NCI-H2029 (cell line): ENCODE results near the gene MSI2.
"Not testable (repeated sequence)": the region's sequence is repeated elsewhere in the genome, so short reads cannot be mapped to it uniquely, and the experiment has no call there.

Source experiments
- DNase-seq: peaks from one replicate; lab custom pipeline; 2025; lab: John Stamatoyannopoulos, UW

MSI2 gene

GRCh38 chr17:57255776-57256681 is at the start of gene MSI2:
MSI2 (plus strand) TSS chr17:57256523; CDS start chr17:57256743, 220 bp downstream.
- peak; percentile 83 for DNase-seq

DNA sequence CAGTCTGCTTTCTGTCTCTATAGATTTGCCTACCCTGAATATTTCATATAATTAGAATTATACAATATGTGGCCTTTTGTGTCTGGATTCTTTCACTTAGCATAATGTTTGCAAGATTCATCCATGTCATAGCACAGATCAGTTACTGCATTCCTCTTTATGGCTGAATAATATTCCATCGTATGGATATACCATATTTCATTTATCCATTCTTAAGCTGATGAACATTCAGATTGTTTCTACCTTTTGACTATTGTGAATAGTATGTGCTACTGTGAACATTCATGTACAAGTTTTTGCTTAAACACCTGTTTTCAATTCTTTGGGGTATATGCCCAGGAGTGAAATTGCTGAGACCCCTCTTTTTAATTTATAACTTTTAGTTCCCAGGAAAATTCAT is 49.4 kb upstream of the MSI2 start:
- DNase-seq = no peak

- no peak for DNase-seq
Observed at GRCh38 chr17:57207396-57207795, 48.9 kb upstream of the MSI2 start.

GRCh38 chr17:57210224-57210553 is 46.1 kb upstream of the MSI2 start:
- DNase-seq = no peak

DNA sequence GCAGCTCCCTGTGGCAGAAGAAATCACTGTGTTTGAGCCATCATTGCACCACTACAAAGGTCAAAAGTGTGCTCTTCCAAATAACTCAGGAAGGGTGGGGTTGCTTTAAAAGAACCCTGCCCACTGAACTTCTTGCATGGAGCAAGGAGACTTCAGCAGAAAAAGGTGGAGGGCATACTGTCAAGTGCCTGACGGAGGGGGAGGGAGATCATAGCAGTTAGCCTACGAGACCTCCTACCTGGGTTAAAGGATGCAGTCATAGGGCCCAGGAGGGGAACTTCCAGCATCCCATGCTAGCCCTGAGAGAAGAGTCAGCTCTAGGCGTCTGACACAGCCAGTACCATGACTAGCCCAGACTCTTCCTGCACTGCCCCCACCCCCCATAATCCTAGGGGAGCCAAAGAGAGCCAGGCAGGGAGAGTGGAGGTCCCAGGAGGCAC is 45.3 kb upstream of the MSI2 start:
- DNase-seq = no peak

- peak; percentile 16 for DNase-seq
Observed at GRCh38 chr17:57211543-57211942, 44.8 kb upstream of the MSI2 start.

GRCh38 chr17:57213180-57213825 is 43.0 kb upstream of the MSI2 start:
- no peak for DNase-seq

DNA sequence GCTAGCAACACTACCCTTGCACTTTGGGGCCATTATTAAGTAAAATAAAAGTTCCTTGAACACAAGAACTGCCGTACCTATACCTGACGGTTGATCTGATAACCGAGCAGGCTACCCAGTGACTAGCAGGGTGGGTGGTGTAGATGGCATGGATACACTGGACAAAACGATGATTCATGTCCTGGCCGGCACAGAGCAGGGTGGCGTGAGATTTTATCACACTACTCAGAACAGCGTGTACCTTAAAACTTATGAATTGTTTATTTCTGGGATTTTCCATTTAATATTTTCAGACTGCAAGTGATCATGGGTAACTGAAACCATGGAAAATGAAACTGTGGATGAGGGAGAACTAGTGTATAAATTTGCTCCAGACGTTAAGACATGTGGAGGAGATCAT is 41.0 kb upstream of the MSI2 start:
- DNase-seq = no peak

DNA sequence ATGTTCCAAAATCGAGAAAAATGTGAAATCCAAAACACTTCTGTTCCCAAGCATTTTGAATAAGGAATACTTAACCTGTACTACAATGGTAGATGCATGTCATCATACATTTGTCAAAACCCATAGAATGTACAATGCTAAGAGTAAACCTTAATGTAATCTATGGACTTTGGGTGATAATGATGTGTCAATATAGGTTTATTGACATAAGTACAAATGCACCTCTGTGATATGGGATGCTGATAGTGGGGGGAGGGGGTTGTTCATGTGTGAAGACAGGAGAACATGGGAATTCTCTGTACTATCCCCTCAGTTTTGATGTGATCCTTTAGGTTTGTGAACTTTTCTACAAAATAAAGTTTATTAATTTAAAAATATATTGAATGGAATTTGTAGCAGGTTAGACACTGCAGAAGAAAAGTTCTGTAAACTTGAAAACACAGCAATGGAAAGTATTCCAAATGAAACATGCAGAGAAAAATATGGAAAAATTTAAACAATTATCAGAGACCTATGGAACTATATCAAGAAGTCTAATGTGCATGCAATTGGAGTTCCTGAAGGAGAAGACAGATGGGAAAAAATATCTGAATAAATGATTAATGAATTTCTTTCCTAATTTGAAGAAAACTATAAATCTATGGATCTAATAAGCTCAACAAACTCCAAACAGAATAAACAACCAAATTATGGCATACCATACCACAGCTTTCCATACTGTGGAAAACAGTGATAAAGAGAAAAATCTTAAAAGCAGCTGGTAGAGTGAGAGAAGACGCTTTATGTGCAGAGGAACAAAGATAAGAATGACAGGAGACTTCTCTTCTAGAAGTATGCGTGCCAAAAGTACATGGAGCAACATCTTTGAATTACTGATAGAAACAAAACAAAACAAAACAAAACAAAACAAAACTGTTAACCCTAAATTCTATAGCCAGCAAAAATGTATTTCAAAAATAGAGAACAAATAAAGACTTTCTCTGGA is 34.7 kb upstream of the MSI2 start:
- no peak for DNase-seq

GRCh38 chr17:57222422-57222821 is 33.9 kb upstream of the MSI2 start:
- not testable (repeated sequence) for DNase-seq

- DNase-seq = no peak
Observed at GRCh38 chr17:57225127-57225526, 31.2 kb upstream of the MSI2 start.

GRCh38 chr17:57226793-57227192 is 29.5 kb upstream of the MSI2 start:
- DNase-seq = no peak

DNA sequence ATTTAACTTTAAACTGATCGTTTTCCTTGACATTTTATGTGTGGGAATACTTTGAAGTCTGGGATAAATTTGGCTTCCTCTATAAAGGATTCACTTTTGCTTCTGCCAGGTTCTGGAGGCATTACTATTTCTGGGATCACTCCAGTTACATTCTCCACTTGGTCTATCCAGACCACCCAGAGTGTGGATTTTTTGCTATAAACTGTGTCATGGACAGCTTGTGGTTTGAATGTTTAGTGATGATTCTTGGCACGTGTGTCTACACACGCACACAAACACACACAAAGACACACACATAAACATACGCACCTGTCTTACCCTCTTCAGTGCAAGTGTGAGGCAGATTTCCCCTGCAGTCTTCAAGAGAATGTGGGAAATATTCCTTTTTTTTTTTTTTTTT is 27.4 kb upstream of the MSI2 start:
- no peak for DNase-seq

- DNase-seq = no peak
Observed at GRCh38 chr17:57234061-57234738, 22.1 kb upstream of the MSI2 start.

GRCh38 chr17:57234739-57235092 is 21.6 kb upstream of the MSI2 start:
- no peak for DNase-seq

GRCh38 chr17:57235124-57235523 is 21.2 kb upstream of the MSI2 start:
- DNase-seq = no peak

- DNase-seq = no peak
Observed at GRCh38 chr17:57236686-57237299, 19.5 kb upstream of the MSI2 start.

DNA sequence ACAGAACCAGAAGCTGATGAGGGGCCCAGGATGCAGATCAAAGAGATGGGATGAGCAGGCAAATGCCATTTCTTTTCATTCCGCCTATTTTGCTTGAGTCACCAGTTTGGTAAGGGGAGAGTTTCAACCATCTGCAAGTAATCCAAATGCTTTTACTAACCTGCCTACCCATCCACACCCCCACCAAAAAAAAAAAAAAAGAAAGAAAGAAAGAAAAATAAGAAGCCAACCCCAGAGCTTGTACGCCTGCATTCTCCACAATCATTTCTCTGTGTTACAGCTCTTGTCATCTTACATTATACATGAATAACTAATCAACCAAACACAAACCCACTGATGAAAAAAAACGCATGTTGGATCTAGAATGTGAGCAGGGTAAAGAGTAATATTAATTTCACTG is 15.7 kb upstream of the MSI2 start:
- DNase-seq = no peak

DNA sequence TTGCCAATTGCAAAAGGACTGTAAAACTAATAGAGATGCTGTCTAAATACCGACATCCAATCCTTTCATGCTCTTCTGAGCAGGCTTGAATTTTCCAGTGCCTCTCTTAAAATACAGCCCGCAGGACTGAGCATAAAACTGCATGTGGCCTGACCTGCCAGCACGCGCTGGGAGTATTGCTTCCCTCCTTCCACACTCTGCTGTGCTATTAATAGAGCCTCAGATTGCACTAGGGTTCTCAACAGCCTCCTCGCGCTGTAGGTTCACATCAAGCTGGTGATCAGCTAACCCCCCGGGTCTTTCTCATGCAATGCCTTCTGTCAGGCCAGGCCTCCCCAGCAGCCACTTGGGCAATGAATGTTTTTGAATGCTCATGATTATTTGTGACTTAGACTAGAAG is 14.2 kb upstream of the MSI2 start:
- no peak for DNase-seq

DNA sequence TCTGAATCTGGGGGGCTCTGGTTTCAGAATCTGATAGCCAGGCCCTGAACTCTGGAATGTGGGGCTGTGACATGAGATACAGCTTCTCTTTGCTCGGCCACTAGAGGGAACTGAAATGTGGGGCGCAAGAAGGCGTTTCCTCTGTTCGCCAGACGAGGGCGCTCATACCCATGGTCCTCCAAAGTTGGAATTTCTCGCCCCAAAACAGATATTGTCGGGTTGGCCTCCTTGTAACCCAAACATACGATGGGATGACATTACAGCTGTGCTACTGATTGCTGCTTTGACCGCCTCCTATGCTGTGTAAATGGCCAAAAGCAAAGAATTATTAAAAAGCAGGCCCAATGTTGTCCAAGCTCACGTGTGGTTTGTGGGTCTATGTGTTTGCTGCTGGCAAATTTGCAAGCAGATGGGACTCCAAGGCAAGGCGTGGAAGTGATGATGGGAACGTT is 13.1 kb upstream of the MSI2 start:
- peak; percentile 45 for DNase-seq

- DNase-seq = no peak
Observed at GRCh38 chr17:57245786-57246185, 10.5 kb upstream of the MSI2 start.
